Measurements from ENCODE around the gene COQ2.
"Not testable (repeated sequence)": the region's sequence is repeated elsewhere in the genome, so short reads cannot be mapped to it uniquely, and the experiment has no call there.

COQ2 gene

DNA sequence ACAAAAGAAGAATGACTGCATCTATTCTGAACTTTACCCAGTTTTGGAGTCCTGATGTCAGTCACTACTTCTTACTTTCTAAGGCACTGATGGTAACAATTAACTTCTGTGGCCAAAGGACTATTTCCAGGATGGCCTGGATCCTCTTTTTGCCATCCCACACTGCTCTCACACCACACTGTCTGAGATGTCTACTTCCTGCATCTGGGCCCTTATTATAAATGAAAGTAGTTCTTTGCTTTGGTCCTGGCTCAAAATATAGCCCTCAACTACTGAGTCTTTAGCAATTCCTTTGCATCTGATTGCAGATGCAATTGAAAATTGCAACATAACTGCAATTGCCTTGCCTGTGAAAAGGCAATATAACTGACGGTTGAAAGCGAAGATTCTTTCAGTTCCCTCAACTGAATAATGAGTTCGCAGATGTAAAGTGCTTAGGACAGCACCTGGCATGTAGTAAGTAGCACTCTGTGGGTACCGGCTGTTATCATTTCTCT is 44.2 kb downstream of the COQ2 start:
- H3K9me3 ChIP-seq (ENCODE audit: severe bottlenecking), result no peaks in the 10 kb centered on the region
- no peaks in the 10 kb centered on the region for H3K36me3 ChIP-seq
- H3K27ac ChIP-seq, result no peak overlapping the region
- TF ChIP-seq, protein P1, sequence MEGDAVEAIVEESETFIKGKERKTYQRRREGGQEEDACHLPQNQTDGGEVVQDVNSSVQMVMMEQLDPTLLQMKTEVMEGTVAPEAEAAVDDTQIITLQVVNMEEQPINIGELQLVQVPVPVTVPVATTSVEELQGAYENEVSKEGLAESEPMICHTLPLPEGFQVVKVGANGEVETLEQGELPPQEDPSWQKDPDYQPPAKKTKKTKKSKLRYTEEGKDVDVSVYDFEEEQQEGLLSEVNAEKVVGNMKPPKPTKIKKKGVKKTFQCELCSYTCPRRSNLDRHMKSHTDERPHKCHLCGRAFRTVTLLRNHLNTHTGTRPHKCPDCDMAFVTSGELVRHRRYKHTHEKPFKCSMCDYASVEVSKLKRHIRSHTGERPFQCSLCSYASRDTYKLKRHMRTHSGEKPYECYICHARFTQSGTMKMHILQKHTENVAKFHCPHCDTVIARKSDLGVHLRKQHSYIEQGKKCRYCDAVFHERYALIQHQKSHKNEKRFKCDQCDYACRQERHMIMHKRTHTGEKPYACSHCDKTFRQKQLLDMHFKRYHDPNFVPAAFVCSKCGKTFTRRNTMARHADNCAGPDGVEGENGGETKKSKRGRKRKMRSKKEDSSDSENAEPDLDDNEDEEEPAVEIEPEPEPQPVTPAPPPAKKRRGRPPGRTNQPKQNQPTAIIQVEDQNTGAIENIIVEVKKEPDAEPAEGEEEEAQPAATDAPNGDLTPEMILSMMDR (IDR thresholded peaks at IDR 0.05; ENCODE audit: low read depth, low read length), result no peak
- H3K27me3 ChIP-seq (ENCODE audit: insufficient read depth, low read depth, severe bottlenecking), result no peaks in the 10 kb centered on the region
- no peak for DNase-seq
- H3K4me3 ChIP-seq (ENCODE audit: low read depth, low read length), result no peak overlapping the region

GRCh38 chr4:83238393-83239248 is 46.0 kb downstream of the COQ2 start:
- no peak overlapping the region for H3K27ac ChIP-seq
- H3K36me3 ChIP-seq, result no peaks in the 10 kb centered on the region
- H3K27me3 ChIP-seq (ENCODE audit: insufficient read depth, low read depth, severe bottlenecking), result no peaks in the 10 kb centered on the region
- H3K9me3 ChIP-seq (ENCODE audit: severe bottlenecking), result no peaks in the 10 kb centered on the region
- DNase-seq, result no peak
- TF ChIP-seq, protein P1 (IDR thresholded peaks at IDR 0.05; ENCODE audit: low read depth, low read length), result no peak
- no peak overlapping the region for H3K4me3 ChIP-seq (ENCODE audit: low read depth, low read length)

- no peak for DNase-seq
- Histone ChIP-seq H3K27ac (no peak overlapping the region), H3K27me3 (ENCODE audit: insufficient read depth, low read depth, severe bottlenecking) (no peaks in the 10 kb centered on the region), H3K36me3 (no peaks in the 10 kb centered on the region), H3K9me3 (ENCODE audit: severe bottlenecking) (no peaks in the 10 kb centered on the region), H3K4me3 (ENCODE audit: low read depth, low read length) (no peak overlapping the region)
- TF ChIP-seq, protein P1 (IDR thresholded peaks at IDR 0.05; ENCODE audit: low read depth, low read length), result no peak
Measured at GRCh38 chr4:83237591-83237990, 47.0 kb downstream of the COQ2 start.

GRCh38 chr4:83235645-83236133 is 48.9 kb downstream of the COQ2 start:
- not testable (repeated sequence) for H3K27ac ChIP-seq; H3K27me3 ChIP-seq (ENCODE audit: insufficient read depth, low read depth, severe bottlenecking); H3K9me3 ChIP-seq (ENCODE audit: severe bottlenecking); H3K4me3 ChIP-seq (ENCODE audit: low read depth, low read length); H3K36me3 ChIP-seq; DNase-seq

DNA sequence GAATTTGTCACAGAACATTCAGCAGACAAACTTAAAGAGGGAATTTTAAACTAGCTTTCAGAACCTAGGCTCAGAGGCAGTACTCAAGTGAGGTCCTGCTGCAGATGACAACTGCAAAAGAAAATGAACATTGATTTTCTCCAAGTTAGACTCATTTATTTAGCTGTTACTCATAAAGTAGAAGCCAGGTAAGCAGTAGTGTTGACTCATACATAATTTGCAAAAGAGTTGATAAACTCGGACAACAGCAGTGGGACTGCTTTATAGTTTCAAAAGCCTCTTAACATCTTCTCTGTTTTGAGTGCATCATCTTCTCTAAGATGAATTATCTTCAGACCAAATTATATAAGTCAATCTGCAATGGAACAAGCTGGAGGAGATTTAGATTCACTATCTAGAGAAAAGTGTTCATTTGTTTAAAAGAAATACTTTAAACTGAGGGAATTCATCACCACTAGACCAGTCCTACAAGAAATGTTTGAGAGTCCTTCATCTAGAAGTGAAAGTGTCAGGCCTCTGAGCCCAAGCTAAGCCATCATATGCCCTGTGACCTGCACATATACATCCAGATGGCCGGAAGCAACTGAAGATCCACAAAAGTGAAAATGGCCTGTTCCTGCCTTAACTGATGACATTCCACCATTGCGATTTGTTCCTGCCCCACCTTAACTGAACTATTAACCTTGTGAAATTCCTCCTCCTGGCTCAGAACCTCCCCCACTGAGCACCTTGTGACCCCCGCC is 49.5 kb downstream of the COQ2 start:
- no peak overlapping the region for H3K4me3 ChIP-seq (ENCODE audit: low read depth, low read length)
- H3K27ac ChIP-seq, result no peak overlapping the region
- no peak for DNase-seq
- TF ChIP-seq, protein P1 (IDR thresholded peaks at IDR 0.05; ENCODE audit: low read depth, low read length), result no peak
- H3K27me3 ChIP-seq (ENCODE audit: insufficient read depth, low read depth, severe bottlenecking), result no peaks in the 10 kb centered on the region
- no peaks in the 10 kb centered on the region for H3K36me3 ChIP-seq
- no peaks in the 10 kb centered on the region for H3K9me3 ChIP-seq (ENCODE audit: severe bottlenecking)

- H3K4me3 ChIP-seq (ENCODE audit: low read depth, low read length); DNase-seq; H3K9me3 ChIP-seq (ENCODE audit: severe bottlenecking); H3K27ac ChIP-seq; H3K36me3 ChIP-seq; H3K27me3 ChIP-seq (ENCODE audit: insufficient read depth, low read depth, severe bottlenecking): not testable (repeated sequence)
Measured at GRCh38 chr4:83234387-83234786, 50.2 kb downstream of the COQ2 start.
